Ammon's horn (tissue), 1 donor: ENCODE measurements around the gene OPCML.

Experiments
- DNase-seq: peaks from one replicate; pipeline ENCODE4 v3.0.0-alpha.2; 2016; ENCODE audit warnings: low spot score

OPCML gene

GRCh38 chr11:133228471-133229329, 303.6 kb downstream of the OPCML start:
- DNase-seq, result peak; percentile 37

DNA sequence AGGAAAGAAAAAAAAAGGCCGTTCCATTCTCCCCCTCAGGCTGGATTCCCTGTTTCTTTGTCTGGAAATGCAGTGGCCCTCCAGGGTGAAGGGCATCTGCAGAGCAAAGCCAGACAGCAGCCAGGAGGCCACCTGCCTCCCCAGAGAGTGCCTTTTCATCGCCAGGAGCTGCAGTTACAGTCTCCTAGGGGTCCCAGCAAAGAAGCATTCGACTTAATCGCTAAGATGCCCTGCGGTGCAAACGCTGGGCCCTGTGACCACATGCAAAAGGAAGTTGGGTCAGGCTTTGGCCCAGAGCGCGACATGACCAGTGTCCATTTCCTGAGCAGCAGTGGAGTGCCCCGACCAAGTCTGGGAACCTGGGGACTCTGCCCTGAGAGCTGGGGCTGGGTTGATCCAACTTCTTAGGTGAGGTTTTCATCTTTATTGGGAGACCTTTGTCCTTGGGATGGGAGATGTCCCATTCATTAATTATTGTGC, 304.6 kb downstream of the OPCML start:
- DNase-seq, result no peak

GRCh38 chr11:133224271-133224670, 308.0 kb downstream of the OPCML start:
- DNase-seq, result no peak

- no peak for DNase-seq
These were observed 309.6 kb downstream of the OPCML start for GRCh38 chr11:133222425-133223330.

DNA sequence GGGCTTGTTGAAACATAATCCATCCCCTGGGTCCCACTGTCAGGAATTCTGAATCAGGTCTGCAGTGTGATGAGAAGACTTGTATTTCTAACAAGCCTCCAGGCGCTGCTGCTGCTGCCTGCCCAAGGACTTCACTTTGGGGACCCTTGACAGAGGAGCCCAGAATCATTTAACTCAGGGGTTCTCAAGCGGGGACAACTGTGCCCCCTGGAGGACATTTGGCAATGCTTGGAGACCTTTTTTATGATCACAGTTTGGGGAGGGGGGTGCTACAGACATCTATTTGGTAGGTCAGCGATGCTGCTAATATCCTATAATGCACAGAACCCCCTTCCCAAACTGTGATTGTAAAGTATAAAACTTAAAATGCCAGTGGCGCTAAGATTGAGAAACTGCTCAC, 312.8 kb downstream of the OPCML start:
- no peak for DNase-seq

- no peak for DNase-seq
These were observed 315.5 kb downstream of the OPCML start for GRCh38 chr11:133216813-133217212.

DNA sequence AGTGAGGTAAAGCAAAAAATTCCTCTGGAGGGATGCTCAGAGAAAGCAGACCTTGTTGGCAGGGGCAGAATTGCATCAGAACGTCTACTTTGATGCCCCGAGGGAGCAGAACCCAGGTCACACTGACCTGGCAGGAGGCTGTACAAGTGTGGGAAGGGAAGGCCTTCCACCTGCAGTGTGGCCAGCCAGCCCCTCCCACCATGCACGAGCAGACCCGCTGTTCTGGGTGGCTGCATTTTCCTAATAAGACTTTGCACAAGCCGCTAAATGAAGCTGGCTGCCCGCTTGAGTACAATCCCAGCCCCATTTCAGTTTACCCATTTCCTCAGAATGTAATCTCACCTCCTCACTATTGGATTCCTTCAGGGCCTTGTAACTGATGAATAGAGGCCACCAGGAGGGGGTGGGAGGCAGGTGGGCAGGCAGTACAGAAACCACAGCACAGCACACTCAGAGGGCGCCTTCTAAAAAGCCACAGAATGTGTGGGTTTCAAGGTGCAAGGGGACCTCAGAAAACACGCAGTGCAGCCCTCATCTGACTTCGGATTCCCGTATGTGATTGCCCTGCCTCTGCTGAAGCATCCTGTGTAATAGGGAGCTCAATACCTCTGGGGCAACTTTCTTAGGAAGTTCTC, 316.6 kb downstream of the OPCML start:
- no peak for DNase-seq

- DNase-seq, result no peak
These were observed 317.7 kb downstream of the OPCML start for GRCh38 chr11:133214646-133215045.

- no peak for DNase-seq
These were observed 320.1 kb downstream of the OPCML start for GRCh38 chr11:133212201-133212600.

GRCh38 chr11:133207995-133208394, 324.3 kb downstream of the OPCML start:
- DNase-seq, result no peak

GRCh38 chr11:133206313-133207005, 325.8 kb downstream of the OPCML start:
- no peak for DNase-seq

DNA sequence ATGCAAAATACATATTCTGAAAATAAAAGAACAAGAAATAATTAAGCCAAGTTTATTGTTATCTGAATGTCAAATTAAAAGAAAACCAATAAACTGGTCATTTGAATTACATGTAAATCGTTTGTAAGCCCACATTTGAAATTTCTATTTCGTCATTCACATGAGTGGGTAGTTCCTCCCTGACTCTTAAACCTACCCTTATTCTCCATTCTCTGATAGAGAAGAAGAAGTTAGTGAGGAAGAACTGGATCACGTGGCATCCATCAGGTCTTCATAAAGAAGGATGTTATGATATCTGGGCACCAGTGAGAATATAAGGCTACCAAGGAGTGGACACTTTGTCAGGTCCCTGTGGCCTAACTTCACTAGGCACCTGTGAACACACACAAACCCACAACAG, 328.1 kb downstream of the OPCML start:
- DNase-seq, result no peak

- no peak for DNase-seq
These were observed 329.5 kb downstream of the OPCML start for GRCh38 chr11:133202816-133203215.

- no peak for DNase-seq
These were observed 333.9 kb downstream of the OPCML start for GRCh38 chr11:133198438-133198837.

DNA sequence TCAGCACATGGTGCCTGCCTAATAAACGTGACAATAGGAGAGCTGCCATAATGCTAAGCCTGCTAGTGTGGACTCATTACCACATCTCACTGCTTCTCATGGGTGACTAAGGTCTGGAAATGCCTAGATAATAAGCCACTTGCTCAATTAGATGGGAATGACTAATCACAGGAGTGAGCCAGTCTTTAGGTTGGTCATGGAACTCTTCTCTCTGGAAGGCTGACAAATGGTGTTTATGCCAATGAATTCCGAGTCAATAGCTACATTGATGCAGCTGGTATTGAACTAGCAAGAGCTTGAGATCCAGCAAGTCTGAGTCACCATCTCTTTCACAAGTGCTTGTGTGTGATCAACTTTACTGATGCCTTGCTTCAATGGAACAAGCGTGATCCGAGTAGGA, 334.9 kb downstream of the OPCML start:
- DNase-seq, result peak; percentile 55

- no peak for DNase-seq
These were observed 340.4 kb downstream of the OPCML start for GRCh38 chr11:133191931-133192330.

DNA sequence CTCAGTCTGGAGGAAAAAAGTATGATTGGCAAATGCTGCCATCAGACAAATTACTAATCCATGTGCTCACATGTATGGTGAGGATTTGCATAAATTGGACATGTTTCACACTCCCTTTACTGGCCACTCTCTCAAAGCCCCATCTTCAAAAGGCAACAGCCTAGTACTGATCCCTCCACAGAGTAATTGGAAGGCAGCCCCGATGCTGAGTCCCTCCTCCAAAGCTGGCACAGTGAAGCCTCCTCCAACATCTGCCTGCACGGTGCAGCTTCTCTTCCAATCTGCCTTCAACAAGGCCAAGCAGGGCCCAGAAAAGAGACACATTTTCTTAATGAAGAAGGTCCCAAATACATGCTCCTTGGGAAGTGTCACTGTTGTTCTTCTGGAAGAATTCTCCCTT, 350.6 kb downstream of the OPCML start:
- no peak for DNase-seq

DNA sequence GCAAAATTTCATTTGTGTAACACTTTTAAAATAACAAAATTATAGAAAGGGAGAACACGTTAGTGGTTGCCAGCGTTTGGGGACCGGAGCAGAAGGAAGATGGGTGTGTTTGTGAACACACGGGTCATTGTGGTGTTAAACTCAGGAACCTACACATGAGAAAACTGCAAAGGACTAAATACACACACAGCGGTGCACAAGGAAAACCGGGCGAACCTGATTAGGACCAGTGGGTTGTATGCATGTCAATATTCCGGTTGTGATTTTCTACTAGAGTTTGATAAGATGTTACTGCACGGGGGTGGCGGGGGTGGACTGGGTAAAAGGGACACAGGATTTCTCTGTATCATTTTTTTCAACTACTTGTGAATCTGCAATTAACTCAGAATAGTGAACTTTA, 351.2 kb downstream of the OPCML start:
- DNase-seq, result no peak

DNA sequence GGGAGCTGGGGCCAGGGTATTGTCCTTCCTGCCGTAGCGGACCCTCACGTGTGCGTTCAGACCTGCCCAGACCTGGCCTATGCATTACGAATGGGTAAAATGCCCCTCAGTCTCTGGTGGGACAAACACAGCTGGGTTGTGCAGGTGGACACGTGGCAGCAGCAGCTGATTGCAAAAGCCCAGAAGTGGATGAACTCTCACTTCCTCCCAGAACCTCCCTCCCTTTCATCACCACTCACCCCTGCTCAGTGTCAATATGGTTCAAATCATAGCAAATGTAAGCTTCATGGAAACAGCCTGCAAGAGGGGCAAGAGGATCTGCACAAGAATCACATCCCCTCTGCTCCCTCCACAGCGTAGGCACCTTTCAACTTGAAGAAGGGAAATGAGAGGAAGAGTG, 352.1 kb downstream of the OPCML start:
- DNase-seq, result no peak

GRCh38 chr11:133176748-133177147, 355.6 kb downstream of the OPCML start:
- no peak for DNase-seq

DNA sequence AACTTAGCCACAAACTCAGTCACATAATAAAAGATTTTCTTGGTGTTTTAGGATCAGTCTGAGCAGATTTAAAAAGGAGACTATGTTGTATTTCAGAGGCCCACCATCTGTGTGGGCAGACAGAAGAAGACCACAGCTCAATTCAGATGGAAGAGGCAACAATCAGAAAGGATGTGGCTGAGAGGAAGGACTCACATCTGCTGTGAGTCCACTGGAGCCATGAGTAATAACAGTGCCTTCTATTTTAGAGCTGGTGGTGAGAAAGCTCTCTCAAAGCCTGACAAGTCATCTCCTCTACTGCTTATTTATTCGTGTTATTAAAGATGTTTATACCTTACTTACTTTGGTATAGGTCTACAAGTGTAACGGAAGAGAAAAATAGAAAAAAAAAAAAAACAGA, 357.2 kb downstream of the OPCML start:
- DNase-seq, result no peak
